Measurements from ENCODE around the gene DUSP7. TPM values are rescaled to one million over a fixed set of nuclear protein-coding genes. Genes with fewer than 3 reads are reported as not detected.

DUSP7 gene
- total and polyA plus RNA-seq, 2 donors (not counting 3 experiments of a cell fraction or from before 2014, with no cell fraction given), result 29.2 to 37.7 TPM

- Histone ChIP-seq H3K79me2 (ENCODE audit: control insufficient read depth, insufficient read depth, low read length) (no peaks in the 10 kb centered on the region), H3K9ac (replicated peaks; ENCODE audit: extremely low read depth, insufficient read depth, low read length) (no peak overlapping the region), H4K20me1 (replicated peaks; ENCODE audit: control insufficient read depth, extremely low read depth, insufficient read depth, low read length) (no peaks in the 10 kb centered on the region), H3K27me3 (ENCODE audit: control insufficient read depth in 2 of 2, insufficient read depth in 2 of 2, low read length in 2 of 2) (no peaks in the 10 kb centered on the region), H2AFZ (ENCODE audit: low read depth, low read length) (no peak overlapping the region), H3K9me3 (replicated peaks; ENCODE audit: control insufficient read depth, insufficient read depth, low read length) (no peaks in the 10 kb centered on the region), H3K4me2 (ENCODE audit: insufficient read depth, low read length) (no peak overlapping the region), H3K4me1 (ENCODE audit: control insufficient read depth, extremely low read depth, insufficient read depth, low read length) (no peaks in the 10 kb centered on the region), H3K27ac (ENCODE audit: insufficient read depth, low read depth, low read length) (no peak overlapping the region), H3K4me3 (replicated peaks in 1 of 3; ENCODE audit: insufficient read depth in 1 of 3, low read depth in 1 of 3, low read length in 3 of 3) (no peak overlapping the region), H3K36me3 (ENCODE audit: control insufficient read depth in 2 of 2, extremely low read depth in 1 of 2, insufficient read depth in 2 of 2, low read length in 2 of 2) (no peaks in the 10 kb centered on the region), H3K9me1 (replicated peaks; ENCODE audit: control insufficient read depth, extremely low read depth, insufficient read depth, low read length) (no peaks in the 10 kb centered on the region)
- no peak for TF ChIP-seq FOS (IDR thresholded peaks at IDR 0.05; ENCODE audit: borderline replicate concordance, insufficient read depth, low read length)
- TF ChIP-seq POLR2AphosphoS5 (IDR thresholded peaks at IDR 0.05; ENCODE audit: insufficient read depth, low read depth, low read length), result no peak
- no peak for TF ChIP-seq POLR2A (IDR thresholded peaks at IDR 0.05; ENCODE audit: low read depth, low read length)
- no peak for TF ChIP-seq JUN (IDR thresholded peaks at IDR 0.05; ENCODE audit: borderline replicate concordance, insufficient read depth, insufficient read length, low read depth)
- TF ChIP-seq MYC (IDR thresholded peaks at IDR 0.05; ENCODE audit: low read depth, low read length), result no peak
- TF ChIP-seq EZH2 (IDR thresholded peaks at IDR 0.05; ENCODE audit: borderline replicate concordance, low read depth, low read length, severe bottlenecking), result no peak
- dilution Hi-C loops (cut with MboI; ENCODE audit: extremely low pct_ligation_motif_present, low sequenced_read_pairs), result no loop called here
- intact Hi-C loops (cut with micrococcal nuclease), result no loop called here
- DNase-seq (ENCODE audit: low read depth, low spot score) (no peak), FAIRE-seq (no peak)
- ChIA-PET CTCF (no interaction called here), POLR2A (no interaction called here)
- no TSS peak for BruUV-seq (replicated peaks)
These were observed 23.6 kb upstream of the DUSP7 start for GRCh38 chr3:52079958-52080357.

- FAIRE-seq (no peak), DNase-seq (ENCODE audit: low read depth, low spot score) (no peak)
- no peak overlapping the region for H3K4me2 ChIP-seq (ENCODE audit: insufficient read depth, low read length)
- H3K4me3 ChIP-seq (replicated peaks in 1 of 3; ENCODE audit: insufficient read depth in 1 of 3, low read depth in 1 of 3, low read length in 3 of 3), result no peak overlapping the region
- H3K9me1 ChIP-seq (replicated peaks; ENCODE audit: control insufficient read depth, extremely low read depth, insufficient read depth, low read length), result no peaks in the 10 kb centered on the region
- no peak overlapping the region for H3K9ac ChIP-seq (replicated peaks; ENCODE audit: extremely low read depth, insufficient read depth, low read length)
- no peak overlapping the region for H2AFZ ChIP-seq (ENCODE audit: low read depth, low read length)
- intact Hi-C loops (cut with micrococcal nuclease), result no loop called here
- no peaks in the 10 kb centered on the region for H3K27me3 ChIP-seq (ENCODE audit: control insufficient read depth in 2 of 2, insufficient read depth in 2 of 2, low read length in 2 of 2)
- TF ChIP-seq MYC (IDR thresholded peaks at IDR 0.05; ENCODE audit: low read depth, low read length), result no peak
- TF ChIP-seq CTCF (IDR thresholded peaks at IDR 0.05; ENCODE audit: extremely low read depth in 1 of 2, insufficient read depth in 1 of 2, low read depth in 1 of 2, low read length in 2 of 2), result no peak
- no peak for TF ChIP-seq JUN (IDR thresholded peaks at IDR 0.05; ENCODE audit: borderline replicate concordance, insufficient read depth, insufficient read length, low read depth)
- TF ChIP-seq POLR2A (IDR thresholded peaks at IDR 0.05; ENCODE audit: low read depth, low read length), result no peak
- no peak for TF ChIP-seq POLR2AphosphoS5 (IDR thresholded peaks at IDR 0.05; ENCODE audit: insufficient read depth, low read depth, low read length)
- H3K36me3 ChIP-seq (ENCODE audit: control insufficient read depth in 2 of 2, extremely low read depth in 1 of 2, insufficient read depth in 2 of 2, low read length in 2 of 2), result no peaks in the 10 kb centered on the region
- H3K4me1 ChIP-seq (ENCODE audit: control insufficient read depth, extremely low read depth, insufficient read depth, low read length), result no peaks in the 10 kb centered on the region
- ChIA-PET POLR2A (no interaction called here), CTCF (no interaction called here)
- dilution Hi-C loops (cut with MboI; ENCODE audit: extremely low pct_ligation_motif_present, low sequenced_read_pairs), result no loop called here
- no peaks in the 10 kb centered on the region for H4K20me1 ChIP-seq (replicated peaks; ENCODE audit: control insufficient read depth, extremely low read depth, insufficient read depth, low read length)
- no peaks in the 10 kb centered on the region for H3K79me2 ChIP-seq (ENCODE audit: control insufficient read depth, insufficient read depth, low read length)
- no peak overlapping the region for H3K27ac ChIP-seq (ENCODE audit: insufficient read depth, low read depth, low read length)
- no TSS peak for BruUV-seq (replicated peaks)
- no peaks in the 10 kb centered on the region for H3K9me3 ChIP-seq (replicated peaks; ENCODE audit: control insufficient read depth, insufficient read depth, low read length)
These were observed 22.6 kb upstream of the DUSP7 start for GRCh38 chr3:52078781-52079560.
